ENCODE measurements around the gene RPS3.

DNA sequence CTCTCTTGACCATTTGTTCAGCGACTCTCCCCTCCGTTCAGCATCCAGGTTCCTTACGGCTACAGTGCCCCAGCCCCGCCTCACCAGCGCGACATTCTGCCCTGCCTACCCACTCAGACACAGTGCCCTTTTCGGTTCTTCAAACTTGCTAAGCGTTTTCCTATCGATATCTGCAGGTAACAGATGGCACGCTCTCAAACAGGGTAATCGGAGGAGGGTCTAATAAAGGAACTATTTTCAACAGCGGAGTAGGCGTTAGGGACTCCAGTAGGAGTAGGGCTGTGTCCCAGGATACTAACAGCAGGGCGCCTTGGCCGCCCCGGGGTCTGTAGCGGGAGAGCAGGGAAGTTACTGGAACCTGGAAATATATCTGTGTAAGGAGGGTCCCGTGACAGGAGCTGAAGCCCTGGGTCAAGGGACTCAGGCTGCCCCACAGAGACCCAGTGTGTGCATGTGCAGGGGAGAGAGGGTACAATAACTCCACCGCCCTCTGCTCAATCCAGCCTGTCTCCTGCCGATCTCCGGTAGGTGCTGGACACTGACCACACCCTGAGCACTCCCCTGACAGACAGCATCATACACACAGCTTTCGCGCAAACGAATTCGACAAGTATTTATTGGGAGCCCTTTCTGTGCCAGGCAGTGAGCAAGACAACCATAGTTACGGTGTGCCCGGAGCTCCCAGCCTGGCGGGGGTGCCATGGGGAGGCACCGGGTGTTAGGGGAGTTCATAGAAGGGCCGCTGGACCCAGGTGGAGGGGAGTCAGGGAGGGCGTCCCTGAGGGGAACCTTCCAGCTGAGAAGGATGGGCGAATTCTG is 31.6 kb downstream of the RPS3 start:
- no peak for TF ChIP-seq ZNF23 (CRISPR knock-in tag; IDR thresholded peaks at IDR 0.05)
- TF ChIP-seq POLR2AphosphoS5 (IDR thresholded peaks at IDR 0.05; ENCODE audit: control insufficient read depth, insufficient read depth, low read depth, low read length) = no peak
- TF ChIP-seq, protein P1, sequence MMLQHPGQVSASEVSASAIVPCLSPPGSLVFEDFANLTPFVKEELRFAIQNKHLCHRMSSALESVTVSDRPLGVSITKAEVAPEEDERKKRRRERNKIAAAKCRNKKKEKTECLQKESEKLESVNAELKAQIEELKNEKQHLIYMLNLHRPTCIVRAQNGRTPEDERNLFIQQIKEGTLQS (IDR thresholded peaks at IDR 0.05) = no peak
- TF ChIP-seq, protein P1 (CRISPR knock-in tag; conservative IDR thresholded peaks at IDR 0.05) = no peak
- no peak for TF ChIP-seq E2F6 (IDR thresholded peaks at IDR 0.05; ENCODE audit: borderline replicate concordance in 1 of 2, extremely low read depth in 1 of 2, insufficient read depth in 1 of 2, insufficient read length in 1 of 2, low read depth in 1 of 2, low read length in 1 of 2, poor library complexity in 1 of 2, severe bottlenecking in 1 of 2)
- no peak for TF ChIP-seq YY1 (IDR thresholded peaks at IDR 0.05; ENCODE audit: borderline replicate concordance in 1 of 3, control insufficient read depth in 1 of 3, extremely low read depth in 1 of 3, insufficient read depth in 3 of 3, insufficient read length in 1 of 3, insufficient replicate concordance in 2 of 3, low read depth in 1 of 3, low read length in 2 of 3)
- TF ChIP-seq EP300 (IDR thresholded peaks at IDR 0.05; ENCODE audit: low read length) = no peak
- no peak for TF ChIP-seq ZNF639 (CRISPR knock-in tag; conservative IDR thresholded peaks at IDR 0.05 in 1 of 2, IDR thresholded peaks at IDR 0.05 in 1 of 2)
- TF ChIP-seq EZH2 (IDR thresholded peaks at IDR 0.05; ENCODE audit: borderline replicate concordance, low read depth, low read length) = no peak
- no peak for TF ChIP-seq CTCF (IDR thresholded peaks at IDR 0.05 in 2 of 3, conservative IDR thresholded peaks at IDR 0.05 in 1 of 3; ENCODE audit: insufficient read depth in 2 of 3, low read depth in 1 of 3, low read length in 3 of 3)
- TF ChIP-seq, protein P2, sequence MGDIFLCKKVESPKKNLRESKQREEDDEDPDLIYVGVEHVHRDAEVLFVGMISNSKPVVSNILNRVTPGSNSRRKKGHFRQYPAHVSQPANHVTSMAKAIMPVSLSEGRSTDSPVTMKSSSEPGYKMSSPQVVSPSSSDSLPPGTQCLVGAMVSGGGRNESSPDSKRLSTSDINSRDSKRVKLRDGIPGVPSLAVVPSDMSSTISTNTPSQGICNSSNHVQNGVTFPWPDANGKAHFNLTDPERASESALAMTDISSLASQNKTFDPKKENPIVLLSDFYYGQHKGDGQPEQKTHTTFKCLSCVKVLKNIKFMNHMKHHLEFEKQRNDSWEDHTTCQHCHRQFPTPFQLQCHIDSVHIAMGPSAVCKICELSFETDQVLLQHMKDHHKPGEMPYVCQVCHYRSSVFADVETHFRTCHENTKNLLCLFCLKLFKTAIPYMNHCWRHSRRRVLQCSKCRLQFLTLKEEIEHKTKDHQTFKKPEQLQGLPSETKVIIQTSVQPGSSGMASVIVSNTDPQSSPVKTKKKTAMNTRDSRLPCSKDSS (IDR thresholded peaks at IDR 0.05; ENCODE audit: low read depth, partially characterized antibody) = no peak
- TF ChIP-seq NR2C2 (CRISPR knock-in tag; IDR thresholded peaks at IDR 0.05) = no peak
- TF ChIP-seq NR2C2 (tag; IDR thresholded peaks at IDR 0.05) = no peak
- TF ChIP-seq BMI1 (IDR thresholded peaks at IDR 0.05; ENCODE audit: low read length) = no peak
- TF ChIP-seq EHMT2 (IDR thresholded peaks at IDR 0.05) = no peak
- TF ChIP-seq PHF8 (IDR thresholded peaks at IDR 0.05; ENCODE audit: borderline replicate concordance, low read length) = no peak

Measured in K562 (cell line).